Activated T-cell treated with anti-CD3 and anti-CD28 coated beads, Interleukin-2, amount 50 U/mL, for 24 hours (primary cell): ENCODE data around the gene ERVMER34-1.

ENCODE experiments used
- DNase-seq: peaks from one replicate; pipeline ENCODE4 v3.0.0-alpha.2; 2020
- H3K27ac Mint-ChIP-seq: 2 replicates; pipeline ENCODE4 v1.8.0; 2020; ENCODE audit warnings: mild to moderate bottlenecking, mixed read lengths
- H3K27me3 Mint-ChIP-seq: 2 replicates; pipeline ENCODE4 v1.8.0; 2020; ENCODE audit warnings: mixed read lengths
- H3K36me3 Mint-ChIP-seq: 2 replicates; pipeline ENCODE4 v1.8.0; 2020; ENCODE audit warnings: low read depth, mixed read lengths
- H3K4me1 Mint-ChIP-seq: 2 replicates; pipeline ENCODE4 v1.8.0; 2020; ENCODE audit warnings: low read depth, mixed read lengths
- H3K4me3 Mint-ChIP-seq: 2 replicates; pipeline ENCODE4 v1.8.0; 2020; ENCODE audit warnings: mild to moderate bottlenecking, moderate library complexity, mixed read lengths
- H3K9me3 Mint-ChIP-seq: 2 replicates; pipeline ENCODE4 v1.8.0; 2020; ENCODE audit warnings: mixed read lengths

The ERVMER34-1 gene

GRCh38 chr4:52750819-52751486, at the start of gene ERVMER34-1:
TSS of gene ERVMER34-1 (minus strand) at chr4:52751425. CDS start at chr4:52745520, 5,905 bp downstream.
- Mint-ChIP-seq H3K4me1 (peaks cover 13% of the 10 kb centered on the region), H3K36me3 (no peaks in the 10 kb centered on the region), H3K27me3 (peaks cover 80% of the 10 kb centered on the region), H3K9me3 (no peaks in the 10 kb centered on the region), H3K27ac (no peak within 1 kb of the TSS), H3K4me3 (peak within 1 kb of the TSS; percentile 68)
- DNase-seq, result peak; percentile 39

- Mint-ChIP-seq H3K27ac (no peak overlapping the region), H3K4me3 (no peak overlapping the region), H3K36me3 (no peaks in the 10 kb centered on the region), H3K27me3 (peaks cover 24% of the 10 kb centered on the region), H3K9me3 (peaks cover 3% of the 10 kb centered on the region), H3K4me1 (no peaks in the 10 kb centered on the region)
- DNase-seq, result no peak
These were observed 48.6 kb upstream of the ERVMER34-1 start for GRCh38 chr4:52799813-52800212.

DNA sequence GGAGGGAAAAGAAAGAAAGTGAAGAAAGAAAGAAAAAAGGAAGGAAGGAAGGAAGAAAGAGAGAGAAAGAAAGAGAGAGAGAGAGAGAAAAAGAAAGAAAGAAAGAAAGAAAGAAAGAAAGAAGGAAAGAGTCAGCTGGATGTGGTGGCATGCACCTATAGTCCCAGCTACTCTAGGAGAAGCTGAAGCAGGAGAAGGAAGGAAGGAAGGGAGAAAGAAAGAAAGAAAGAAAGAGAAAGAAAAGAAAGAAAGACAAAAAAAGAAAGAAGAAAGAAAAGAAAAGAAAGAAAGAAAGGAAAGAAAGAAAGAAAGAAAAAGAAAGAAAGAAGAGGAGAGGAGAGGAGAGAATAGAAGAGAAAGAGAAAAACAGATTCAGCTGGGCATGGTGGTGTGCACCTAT, 44.3 kb upstream of the ERVMER34-1 start:
- H3K9me3 Mint-ChIP-seq, result no peaks in the 10 kb centered on the region
- H3K4me3 Mint-ChIP-seq, result no peak overlapping the region
- H3K4me1 Mint-ChIP-seq, result no peaks in the 10 kb centered on the region
- no peak for DNase-seq
- no peaks in the 10 kb centered on the region for H3K36me3 Mint-ChIP-seq
- peaks cover 9% of the 10 kb centered on the region for H3K27me3 Mint-ChIP-seq
- H3K27ac Mint-ChIP-seq, result no peak overlapping the region

GRCh38 chr4:52791936-52792335, 40.7 kb upstream of the ERVMER34-1 start:
- H3K9me3 Mint-ChIP-seq, result no peaks in the 10 kb centered on the region
- H3K27ac Mint-ChIP-seq, result no peak overlapping the region
- no peaks in the 10 kb centered on the region for H3K36me3 Mint-ChIP-seq
- no peaks in the 10 kb centered on the region for H3K4me1 Mint-ChIP-seq
- DNase-seq, result no peak
- no peak overlapping the region for H3K4me3 Mint-ChIP-seq
- H3K27me3 Mint-ChIP-seq, result no peaks in the 10 kb centered on the region

DNA sequence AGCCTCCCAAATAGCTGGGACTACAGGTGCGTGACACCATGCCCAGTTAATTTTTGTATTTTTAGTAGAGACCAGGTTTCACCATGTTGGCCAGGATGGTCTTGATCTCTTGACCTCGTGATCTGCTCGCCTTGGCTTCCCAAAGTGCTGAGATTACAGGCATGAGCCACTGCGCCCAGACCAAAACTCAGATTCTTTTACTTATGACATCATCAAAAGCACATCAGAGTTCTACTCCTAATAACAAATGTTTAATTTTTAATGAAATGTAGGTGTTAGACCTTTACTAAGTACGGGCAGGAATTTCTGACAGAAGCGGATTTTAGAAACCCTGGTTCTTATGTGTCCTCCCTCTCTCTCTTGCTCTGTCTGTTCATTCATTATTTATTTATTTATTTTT, 38.5 kb upstream of the ERVMER34-1 start:
- Mint-ChIP-seq H3K4me1 (no peaks in the 10 kb centered on the region), H3K27ac (no peak overlapping the region), H3K27me3 (peaks cover 4% of the 10 kb centered on the region), H3K9me3 (no peaks in the 10 kb centered on the region), H3K36me3 (no peaks in the 10 kb centered on the region), H3K4me3 (no peak overlapping the region)
- no peak for DNase-seq

- Mint-ChIP-seq H3K27ac (no peak overlapping the region), H3K36me3 (no peaks in the 10 kb centered on the region), H3K27me3 (peaks cover 4% of the 10 kb centered on the region), H3K4me3 (no peak overlapping the region), H3K4me1 (no peaks in the 10 kb centered on the region), H3K9me3 (no peaks in the 10 kb centered on the region)
- no peak for DNase-seq
These were observed 37.6 kb upstream of the ERVMER34-1 start for GRCh38 chr4:52788806-52789205.

DNA sequence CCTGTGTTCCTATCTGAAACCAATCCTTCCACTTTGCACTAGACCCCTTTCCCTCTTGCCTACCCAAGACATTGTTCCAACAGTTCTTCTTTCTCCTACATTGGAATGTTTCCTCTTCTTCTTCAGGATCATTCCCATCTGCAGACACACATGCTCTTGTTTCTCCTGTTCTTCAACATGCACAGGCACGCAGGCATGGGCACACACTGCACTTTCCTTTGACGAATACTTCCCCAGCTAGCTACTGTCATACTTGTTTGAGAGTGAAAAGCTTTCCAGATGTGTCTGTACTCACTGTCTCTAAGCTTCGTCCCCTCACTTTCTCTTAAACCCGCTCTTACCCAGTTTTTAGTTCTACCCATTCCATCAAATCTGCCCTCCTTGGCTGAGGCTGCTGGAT, 31.8 kb upstream of the ERVMER34-1 start:
- Mint-ChIP-seq H3K27me3 (peaks cover 18% of the 10 kb centered on the region), H3K9me3 (no peaks in the 10 kb centered on the region), H3K27ac (no peak overlapping the region)

DNA sequence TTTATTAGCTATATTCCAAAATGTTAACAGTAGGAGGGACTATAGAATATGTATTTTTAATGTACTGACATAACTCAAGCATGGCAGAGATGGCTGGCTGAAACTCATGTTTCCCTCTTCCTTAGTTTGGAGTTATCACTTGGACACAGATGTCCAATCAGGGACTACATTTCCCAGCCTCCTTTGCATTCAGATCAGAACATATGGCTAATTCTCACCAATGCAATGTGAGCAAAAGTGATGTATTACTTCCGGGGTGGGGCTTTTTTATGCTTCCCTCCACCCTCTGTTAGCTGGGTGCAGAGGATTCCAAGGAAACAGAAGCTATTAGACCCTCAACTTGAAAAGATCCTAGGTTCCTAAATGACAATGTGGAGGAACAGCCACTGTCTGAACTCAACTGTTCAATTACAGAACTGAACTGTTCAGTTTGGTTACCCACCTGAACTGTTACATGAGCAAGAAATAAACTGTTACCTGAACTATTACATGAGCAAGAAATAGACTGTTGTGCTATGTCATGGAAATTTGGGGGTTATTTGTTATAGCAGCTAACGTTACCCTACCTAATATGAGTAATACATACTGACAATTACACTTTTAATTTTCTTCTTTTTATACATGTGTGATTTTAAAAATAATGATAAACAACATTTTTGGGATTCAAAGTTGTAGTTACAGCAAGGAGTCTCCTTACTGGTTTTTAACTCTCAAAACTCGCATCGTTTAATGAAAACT, 29.6 kb upstream of the ERVMER34-1 start:
- peaks cover 31% of the 10 kb centered on the region for H3K27me3 Mint-ChIP-seq
- H3K4me1 Mint-ChIP-seq, result no peaks in the 10 kb centered on the region
- no peak overlapping the region for H3K4me3 Mint-ChIP-seq
- H3K27ac Mint-ChIP-seq, result no peak overlapping the region
- no peaks in the 10 kb centered on the region for H3K36me3 Mint-ChIP-seq
- no peaks in the 10 kb centered on the region for H3K9me3 Mint-ChIP-seq
- no peak for DNase-seq

More for the DNA sequence above, 31.8 kb upstream of the ERVMER34-1 start:
- Mint-ChIP-seq H3K36me3 (no peaks in the 10 kb centered on the region), H3K4me3 (no peak overlapping the region), H3K4me1 (no peaks in the 10 kb centered on the region)
- no peak for DNase-seq

DNA sequence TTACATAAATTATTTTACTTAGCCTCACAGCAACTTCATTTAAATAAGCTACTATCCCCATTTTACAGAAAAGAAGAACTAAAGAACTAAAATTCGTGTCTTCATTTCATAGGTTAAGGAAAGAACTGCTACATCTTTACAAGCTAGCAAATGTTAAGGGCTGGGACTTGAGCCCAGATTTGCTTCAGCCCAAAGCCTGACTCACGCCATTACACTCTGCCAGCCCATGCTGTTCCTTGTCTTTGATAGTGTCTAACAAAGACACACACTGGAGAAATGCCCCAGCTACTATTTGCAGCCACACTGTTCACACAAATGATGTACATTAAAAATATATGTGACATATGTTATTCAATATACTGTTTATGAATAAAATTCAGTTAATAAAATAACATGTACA, 29.0 kb upstream of the ERVMER34-1 start:
- H3K9me3 Mint-ChIP-seq, result no peaks in the 10 kb centered on the region
- peaks cover 34% of the 10 kb centered on the region for H3K27me3 Mint-ChIP-seq
- no peaks in the 10 kb centered on the region for H3K36me3 Mint-ChIP-seq
- no peaks in the 10 kb centered on the region for H3K4me1 Mint-ChIP-seq
- no peak overlapping the region for H3K4me3 Mint-ChIP-seq
- no peak for DNase-seq
- no peak overlapping the region for H3K27ac Mint-ChIP-seq

- no peaks in the 10 kb centered on the region for H3K36me3 Mint-ChIP-seq
- H3K4me1 Mint-ChIP-seq, result no peaks in the 10 kb centered on the region
- DNase-seq, result no peak
- no peaks in the 10 kb centered on the region for H3K9me3 Mint-ChIP-seq
- H3K27ac Mint-ChIP-seq, result no peak overlapping the region
- H3K27me3 Mint-ChIP-seq, result peaks cover 36% of the 10 kb centered on the region
- H3K4me3 Mint-ChIP-seq, result no peak overlapping the region
These were observed 9.0 kb upstream of the ERVMER34-1 start for GRCh38 chr4:52760256-52760655.

DNA sequence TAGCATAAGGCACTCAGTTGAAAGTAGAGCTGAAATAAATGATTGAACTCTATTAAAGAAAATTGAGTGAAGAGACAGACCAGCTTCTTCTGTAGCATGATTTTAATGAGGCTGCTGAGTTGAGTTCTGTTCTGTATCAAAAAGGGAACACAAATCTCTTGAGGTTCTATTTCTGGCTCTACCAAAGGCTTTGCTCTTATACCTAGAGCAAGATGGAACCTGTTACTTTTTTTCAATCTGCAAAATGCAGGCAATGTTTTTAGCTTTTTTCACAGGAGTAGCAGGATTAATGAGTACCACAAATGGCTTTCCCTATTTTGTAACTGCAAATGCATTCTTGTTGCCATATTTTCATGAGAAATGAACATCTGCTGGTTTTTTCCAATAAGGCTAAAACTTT, 4.2 kb upstream of the ERVMER34-1 start:
- no peak for DNase-seq
- no peak overlapping the region for H3K4me3 Mint-ChIP-seq
- H3K36me3 Mint-ChIP-seq, result no peaks in the 10 kb centered on the region
- peaks cover 69% of the 10 kb centered on the region for H3K27me3 Mint-ChIP-seq
- no peak overlapping the region for H3K27ac Mint-ChIP-seq
- peaks cover 12% of the 10 kb centered on the region for H3K4me1 Mint-ChIP-seq
- no peaks in the 10 kb centered on the region for H3K9me3 Mint-ChIP-seq

GRCh38 chr4:52752936-52753335, 1.7 kb upstream of the ERVMER34-1 start:
- H3K27ac Mint-ChIP-seq, result no peak overlapping the region
- H3K4me1 Mint-ChIP-seq, result peaks cover 13% of the 10 kb centered on the region
- H3K9me3 Mint-ChIP-seq, result no peaks in the 10 kb centered on the region
- H3K27me3 Mint-ChIP-seq, result peaks cover 74% of the 10 kb centered on the region
- no peak for DNase-seq
- H3K36me3 Mint-ChIP-seq, result no peaks in the 10 kb centered on the region
- no peak overlapping the region for H3K4me3 Mint-ChIP-seq

DNA sequence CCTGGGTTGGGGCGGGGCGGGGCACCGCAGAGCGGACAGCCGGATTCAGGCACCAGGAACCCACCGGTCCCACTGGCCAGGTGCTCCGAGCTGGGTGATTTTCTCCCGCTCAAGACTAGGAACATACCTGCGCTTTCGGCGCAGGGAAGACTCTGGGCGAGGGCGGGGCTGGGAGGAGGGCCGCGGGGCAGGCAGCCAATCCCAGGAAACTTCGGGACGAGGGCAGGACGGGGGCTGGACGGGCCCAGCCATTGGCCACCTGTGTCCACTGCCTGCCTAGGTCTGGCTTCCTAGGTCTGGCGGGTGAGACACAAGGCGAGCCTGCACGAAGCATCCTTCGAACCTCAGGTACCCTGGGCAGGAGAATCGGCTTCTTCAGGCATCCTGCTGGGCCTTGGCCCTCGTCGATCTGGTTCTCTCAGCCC, 274 bp upstream of the ERVMER34-1 start:
- DNase-seq, result peak; percentile 30
- H3K4me3 Mint-ChIP-seq, result peak overlapping the region; percentile 68
- H3K9me3 Mint-ChIP-seq, result no peaks in the 10 kb centered on the region
- H3K27ac Mint-ChIP-seq, result no peak overlapping the region
- H3K36me3 Mint-ChIP-seq, result no peaks in the 10 kb centered on the region
- peaks cover 78% of the 10 kb centered on the region for H3K27me3 Mint-ChIP-seq
- peaks cover 13% of the 10 kb centered on the region for H3K4me1 Mint-ChIP-seq

- H3K9me3 Mint-ChIP-seq, result no peaks in the 10 kb centered on the region
- no peak for DNase-seq
- no peak overlapping the region for H3K27ac Mint-ChIP-seq
- no peaks in the 10 kb centered on the region for H3K36me3 Mint-ChIP-seq
- peaks cover 13% of the 10 kb centered on the region for H3K4me1 Mint-ChIP-seq
- H3K27me3 Mint-ChIP-seq, result peaks cover 82% of the 10 kb centered on the region
- peak overlapping the region; percentile 68 for H3K4me3 Mint-ChIP-seq
These were observed 1.0 kb downstream of the ERVMER34-1 start for GRCh38 chr4:52750213-52750612.

GRCh38 chr4:52748432-52748831, 2.8 kb downstream of the ERVMER34-1 start:
- H3K27ac Mint-ChIP-seq, result no peak overlapping the region
- H3K4me1 Mint-ChIP-seq, result peaks cover 13% of the 10 kb centered on the region
- H3K27me3 Mint-ChIP-seq, result peaks cover 72% of the 10 kb centered on the region

More at GRCh38 chr4:52748432-52748831, 2.8 kb downstream of the ERVMER34-1 start:
- H3K9me3 Mint-ChIP-seq, result no peaks in the 10 kb centered on the region
- H3K4me3 Mint-ChIP-seq, result no peak overlapping the region
- no peaks in the 10 kb centered on the region for H3K36me3 Mint-ChIP-seq
- no peak for DNase-seq
